SK-N-SH treated with all-trans-retinoic acid at 6 μM for 48 hours (cell line): ENCODE results near the gene KLF15.

Experiments
- ATAC-seq: fragments of 200-7000 bp; cut with Tn5 transposase; 3 replicates; pipeline ENCODE4 v1.9.1; 2020; ENCODE audit warnings: mild to moderate bottlenecking, moderate library complexity
- ARNTL ChIP-seq: fragments of 450-650 bp; formaldehyde crosslinking; IDR thresholded peaks from 2 replicates; pipeline ENCODE4 v1.5.0; 2020; ENCODE audit warnings: low read depth, mild to moderate bottlenecking, moderate library complexity, borderline replicate concordance
- BACH2 ChIP-seq: fragments of 250-450 bp; sonication (Bioruptor Pico); IDR thresholded peaks from 2 replicates; pipeline ENCODE4 v1.9.0; 2021; ENCODE audit warnings: mild to moderate bottlenecking, borderline replicate concordance
- CSDC2 ChIP-seq: fragments of 250-450 bp; sonication (Bioruptor Pico); IDR thresholded peaks from 2 replicates; pipeline ENCODE4 v1.5.0; 2020; ENCODE audit warnings: mild to moderate bottlenecking, moderate library complexity
- GLIS3 ChIP-seq: fragments of 250-450 bp; sonication (Bioruptor Pico); IDR thresholded peaks from 2 replicates; pipeline ENCODE4 v1.5.0; 2020; ENCODE audit warnings: mild to moderate bottlenecking, moderate library complexity
- ISL1 ChIP-seq: fragments of 250-450 bp; sonication (Bioruptor Pico); IDR thresholded peaks from 2 replicates; pipeline ENCODE4 v2.1.2; 2022; ENCODE audit warnings: mild to moderate bottlenecking, moderate library complexity
- OSR1 ChIP-seq: fragments of 250-450 bp; sonication (Bioruptor Pico); IDR thresholded peaks from 2 replicates; pipeline ENCODE4 v1.8.0; 2022; ENCODE audit warnings: moderate library complexity, mild to moderate bottlenecking, inconsistent platforms
- PPARA ChIP-seq: fragments of 250-450 bp; sonication (Bioruptor Pico); IDR thresholded peaks from 2 replicates; pipeline ENCODE4 v1.5.0; 2020; ENCODE audit warnings: mild to moderate bottlenecking, borderline replicate concordance
- RARB ChIP-seq: fragments of 250-450 bp; sonication (Bioruptor Pico); IDR thresholded peaks from 2 replicates; pipeline ENCODE4 v1.8.0; 2021; ENCODE audit warnings: mild to moderate bottlenecking, moderate library complexity
- SNAI2 ChIP-seq: fragments of 250-450 bp; sonication (Bioruptor Pico); IDR thresholded peaks from 2 replicates; pipeline ENCODE4 v1.5.0; 2020; ENCODE audit warnings: mild to moderate bottlenecking, moderate library complexity
- TCF4 ChIP-seq: fragments of 250-450 bp; sonication (Bioruptor Pico); IDR thresholded peaks from 2 replicates; pipeline ENCODE4 v1.8.0; 2021; ENCODE audit warnings: mild to moderate bottlenecking, moderate library complexity, borderline replicate concordance
- TOX ChIP-seq: fragments of 250-450 bp; sonication (Bioruptor Pico); IDR thresholded peaks from 2 replicates; pipeline ENCODE4 v1.8.0; 2021; ENCODE audit warnings: mild to moderate bottlenecking, moderate library complexity, borderline replicate concordance
- ZC3H10 ChIP-seq: fragments of 250-450 bp; sonication (Bioruptor Pico); IDR thresholded peaks from 2 replicates; pipeline ENCODE4 v1.5.1; 2021; ENCODE audit warnings: mild to moderate bottlenecking, moderate library complexity
- ZFP30 ChIP-seq: fragments of 450-650 bp; formaldehyde crosslinking; IDR thresholded peaks from 2 replicates; pipeline ENCODE4 v1.5.0; 2022; ENCODE audit warnings: mild to moderate bottlenecking, moderate library complexity
- ZNF565 ChIP-seq: fragments of 450-650 bp; formaldehyde crosslinking; conservative IDR thresholded peaks from 2 replicates; pipeline ENCODE4 v1.5.0; 2020; ENCODE audit warnings: low read depth, mild to moderate bottlenecking, moderate library complexity
- ZNF70 ChIP-seq: fragments of 450-650 bp; formaldehyde crosslinking; IDR thresholded peaks from 2 replicates; pipeline ENCODE4 v1.5.0; 2020; ENCODE audit warnings: mild to moderate bottlenecking, moderate library complexity
- ZNF8 ChIP-seq: fragments of 450-650 bp; formaldehyde crosslinking; IDR thresholded peaks from 2 replicates; pipeline ENCODE4 v1.5.0; 2020; ENCODE audit warnings: mild to moderate bottlenecking, moderate library complexity
- TF ChIP-seq, protein P1 (sequence below): fragments of 250-450 bp; sonication (Bioruptor Pico); IDR thresholded peaks from 2 replicates; pipeline ENCODE4 v1.5.0; 2020; ENCODE audit warnings: mild to moderate bottlenecking, moderate library complexity
- TF ChIP-seq, protein P2 (sequence below): fragments of 250-450 bp; sonication (Bioruptor Pico); IDR thresholded peaks from 2 replicates; pipeline ENCODE4 v1.5.1; 2020; ENCODE audit warnings: low read depth, mild to moderate bottlenecking, moderate library complexity
- TF ChIP-seq, protein P3 (sequence below): fragments of 250-450 bp; sonication (Bioruptor Pico); IDR thresholded peaks from 2 replicates; pipeline ENCODE4 v1.8.0; 2021; ENCODE audit warnings: low read depth, mild to moderate bottlenecking, moderate library complexity, borderline replicate concordance
- TF ChIP-seq, protein P4 (sequence below): fragments of 250-450 bp; sonication (Bioruptor Pico); IDR thresholded peaks from 2 replicates; pipeline ENCODE4 v1.5.1; 2021; ENCODE audit warnings: mild to moderate bottlenecking, moderate library complexity

Gene KLF15

DNA sequence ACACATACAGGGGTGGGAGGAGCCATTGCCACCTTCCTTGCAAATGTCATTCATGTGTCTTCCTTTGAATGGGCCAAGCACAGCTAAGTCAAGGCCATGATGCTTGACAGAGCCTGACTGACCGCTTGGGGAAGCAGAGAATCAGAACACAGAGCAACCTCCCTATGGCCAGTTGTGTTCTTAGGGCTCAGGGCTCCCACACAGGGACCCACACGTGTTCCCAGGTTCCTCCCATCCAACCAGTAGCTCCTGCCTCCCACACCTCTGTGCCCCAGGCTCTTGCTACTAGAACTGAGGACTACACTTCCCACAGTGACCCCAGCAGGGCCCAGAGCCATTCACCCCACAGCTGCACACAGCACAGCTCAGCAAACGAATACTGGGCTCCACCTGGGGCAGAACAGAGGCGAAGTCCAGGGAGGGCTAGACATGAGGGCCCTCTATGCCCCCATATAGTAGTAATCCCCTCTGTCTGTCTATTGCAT is 42.9 kb downstream of the KLF15 start:
- TF ChIP-seq GLIS3 (CRISPR knock-in tag) (no peak), ISL1 (CRISPR knock-in tag) (no peak), ZFP30 (CRISPR knock-in tag) (no peak), ZNF70 (no peak), ZC3H10 (no peak), RARB (no peak)
- TF ChIP-seq, protein P1, sequence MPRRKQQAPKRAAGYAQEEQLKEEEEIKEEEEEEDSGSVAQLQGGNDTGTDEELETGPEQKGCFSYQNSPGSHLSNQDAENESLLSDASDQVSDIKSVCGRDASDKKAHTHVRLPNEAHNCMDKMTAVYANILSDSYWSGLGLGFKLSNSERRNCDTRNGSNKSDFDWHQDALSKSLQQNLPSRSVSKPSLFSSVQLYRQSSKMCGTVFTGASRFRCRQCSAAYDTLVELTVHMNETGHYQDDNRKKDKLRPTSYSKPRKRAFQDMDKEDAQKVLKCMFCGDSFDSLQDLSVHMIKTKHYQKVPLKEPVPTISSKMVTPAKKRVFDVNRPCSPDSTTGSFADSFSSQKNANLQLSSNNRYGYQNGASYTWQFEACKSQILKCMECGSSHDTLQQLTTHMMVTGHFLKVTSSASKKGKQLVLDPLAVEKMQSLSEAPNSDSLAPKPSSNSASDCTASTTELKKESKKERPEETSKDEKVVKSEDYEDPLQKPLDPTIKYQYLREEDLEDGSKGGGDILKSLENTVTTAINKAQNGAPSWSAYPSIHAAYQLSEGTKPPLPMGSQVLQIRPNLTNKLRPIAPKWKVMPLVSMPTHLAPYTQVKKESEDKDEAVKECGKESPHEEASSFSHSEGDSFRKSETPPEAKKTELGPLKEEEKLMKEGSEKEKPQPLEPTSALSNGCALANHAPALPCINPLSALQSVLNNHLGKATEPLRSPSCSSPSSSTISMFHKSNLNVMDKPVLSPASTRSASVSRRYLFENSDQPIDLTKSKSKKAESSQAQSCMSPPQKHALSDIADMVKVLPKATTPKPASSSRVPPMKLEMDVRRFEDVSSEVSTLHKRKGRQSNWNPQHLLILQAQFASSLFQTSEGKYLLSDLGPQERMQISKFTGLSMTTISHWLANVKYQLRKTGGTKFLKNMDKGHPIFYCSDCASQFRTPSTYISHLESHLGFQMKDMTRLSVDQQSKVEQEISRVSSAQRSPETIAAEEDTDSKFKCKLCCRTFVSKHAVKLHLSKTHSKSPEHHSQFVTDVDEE (CRISPR knock-in tag): no peak
- TF ChIP-seq, protein P2, sequence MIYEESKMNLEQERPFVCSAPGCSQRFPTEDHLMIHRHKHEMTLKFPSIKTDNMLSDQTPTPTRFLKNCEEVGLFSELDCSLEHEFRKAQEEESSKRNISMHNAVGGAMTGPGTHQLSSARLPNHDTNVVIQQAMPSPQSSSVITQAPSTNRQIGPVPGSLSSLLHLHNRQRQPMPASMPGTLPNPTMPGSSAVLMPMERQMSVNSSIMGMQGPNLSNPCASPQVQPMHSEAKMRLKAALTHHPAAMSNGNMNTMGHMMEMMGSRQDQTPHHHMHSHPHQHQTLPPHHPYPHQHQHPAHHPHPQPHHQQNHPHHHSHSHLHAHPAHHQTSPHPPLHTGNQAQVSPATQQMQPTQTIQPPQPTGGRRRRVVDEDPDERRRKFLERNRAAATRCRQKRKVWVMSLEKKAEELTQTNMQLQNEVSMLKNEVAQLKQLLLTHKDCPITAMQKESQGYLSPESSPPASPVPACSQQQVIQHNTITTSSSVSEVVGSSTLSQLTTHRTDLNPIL (CRISPR knock-in tag): no peak
- no peak for ATAC-seq

DNA sequence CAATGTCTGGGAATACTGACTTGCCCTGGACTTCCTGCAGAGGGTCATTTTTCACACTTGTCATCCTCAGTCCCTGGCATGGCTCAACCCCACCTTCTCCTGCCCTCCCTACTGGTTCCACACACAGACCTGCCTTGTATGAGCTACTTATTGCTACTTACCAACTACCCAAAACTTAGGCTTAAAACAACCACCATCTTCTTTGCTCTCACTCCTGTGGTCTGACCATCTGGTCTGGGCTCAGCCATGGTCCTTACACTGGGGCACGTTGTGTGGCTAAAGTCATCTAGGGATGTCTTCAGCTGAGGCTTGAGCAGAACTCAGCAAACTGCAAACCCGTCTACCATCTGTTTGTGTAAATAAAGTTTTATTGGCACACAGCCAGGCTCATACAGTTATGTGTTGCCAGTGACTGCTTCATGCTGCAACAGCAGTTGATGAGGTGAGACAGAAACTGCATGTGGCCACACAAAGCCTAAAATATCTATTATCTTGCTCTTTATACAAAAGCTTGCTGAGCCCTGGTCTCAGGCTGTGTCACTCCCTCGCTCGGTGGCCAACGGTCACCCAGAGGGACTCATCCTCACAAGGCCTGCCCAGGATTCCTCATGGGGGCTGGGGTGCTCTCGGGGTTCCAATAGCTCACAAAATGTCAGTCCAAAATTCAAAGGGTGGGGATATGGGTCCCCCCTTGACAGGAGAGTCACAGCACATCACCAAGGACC is 43.5 kb downstream of the KLF15 start:
- TF ChIP-seq CSDC2 (no peak), GLIS3 (CRISPR knock-in tag) (no peak), ZC3H10 (no peak), ZNF565 (no peak), TOX (CRISPR knock-in tag) (no peak), ZNF8 (CRISPR knock-in tag) (no peak)
- TF ChIP-seq, protein P2 (CRISPR knock-in tag): no peak
- TF ChIP-seq, protein P3, sequence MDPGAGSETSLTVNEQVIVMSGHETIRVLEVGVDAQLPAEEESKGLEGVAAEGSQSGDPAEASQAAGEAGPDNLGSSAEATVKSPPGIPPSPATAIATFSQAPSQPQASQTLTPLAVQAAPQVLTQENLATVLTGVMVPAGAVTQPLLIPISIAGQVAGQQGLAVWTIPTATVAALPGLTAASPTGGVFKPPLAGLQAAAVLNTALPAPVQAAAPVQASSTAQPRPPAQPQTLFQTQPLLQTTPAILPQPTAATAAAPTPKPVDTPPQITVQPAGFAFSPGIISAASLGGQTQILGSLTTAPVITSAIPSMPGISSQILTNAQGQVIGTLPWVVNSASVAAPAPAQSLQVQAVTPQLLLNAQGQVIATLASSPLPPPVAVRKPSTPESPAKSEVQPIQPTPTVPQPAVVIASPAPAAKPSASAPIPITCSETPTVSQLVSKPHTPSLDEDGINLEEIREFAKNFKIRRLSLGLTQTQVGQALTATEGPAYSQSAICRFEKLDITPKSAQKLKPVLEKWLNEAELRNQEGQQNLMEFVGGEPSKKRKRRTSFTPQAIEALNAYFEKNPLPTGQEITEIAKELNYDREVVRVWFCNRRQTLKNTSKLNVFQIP: no peak
- TF ChIP-seq, protein P1 (CRISPR knock-in tag): no peak
- no peak for ATAC-seq

DNA sequence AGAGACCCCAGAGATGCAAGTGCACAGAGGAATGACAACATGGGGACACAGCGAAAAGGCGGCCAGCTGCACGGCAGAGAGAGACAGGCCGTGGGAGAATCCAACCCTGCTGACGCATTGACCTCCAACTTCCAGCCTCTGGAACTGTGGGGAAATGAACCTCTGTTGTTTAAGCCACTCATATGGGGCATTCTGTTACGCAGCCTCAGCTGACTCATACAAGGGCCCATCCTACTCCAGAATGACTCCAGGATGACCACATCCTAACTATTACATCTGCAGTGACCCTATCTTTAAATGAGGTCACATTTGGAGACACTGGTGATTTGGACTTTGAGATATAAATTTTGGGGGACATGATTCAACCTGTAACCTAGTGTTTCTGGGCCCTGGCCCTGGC is 44.0 kb downstream of the KLF15 start:
- TF ChIP-seq BACH2: no peak
- no peak for TF ChIP-seq TCF4 (CRISPR knock-in tag)
- TF ChIP-seq, protein P4, sequence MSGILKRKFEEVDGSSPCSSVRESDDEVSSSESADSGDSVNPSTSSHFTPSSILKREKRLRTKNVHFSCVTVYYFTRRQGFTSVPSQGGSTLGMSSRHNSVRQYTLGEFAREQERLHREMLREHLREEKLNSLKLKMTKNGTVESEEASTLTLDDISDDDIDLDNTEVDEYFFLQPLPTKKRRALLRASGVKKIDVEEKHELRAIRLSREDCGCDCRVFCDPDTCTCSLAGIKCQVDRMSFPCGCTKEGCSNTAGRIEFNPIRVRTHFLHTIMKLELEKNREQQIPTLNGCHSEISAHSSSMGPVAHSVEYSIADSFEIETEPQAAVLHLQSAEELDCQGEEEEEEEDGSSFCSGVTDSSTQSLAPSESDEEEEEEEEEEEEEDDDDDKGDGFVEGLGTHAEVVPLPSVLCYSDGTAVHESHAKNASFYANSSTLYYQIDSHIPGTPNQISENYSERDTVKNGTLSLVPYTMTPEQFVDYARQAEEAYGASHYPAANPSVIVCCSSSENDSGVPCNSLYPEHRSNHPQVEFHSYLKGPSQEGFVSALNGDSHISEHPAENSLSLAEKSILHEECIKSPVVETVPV: no peak
- no peak for TF ChIP-seq ZNF565
- no peak for TF ChIP-seq SNAI2 (CRISPR knock-in tag)
- TF ChIP-seq ARNTL (CRISPR knock-in tag): no peak
- no peak for TF ChIP-seq ZFP30 (CRISPR knock-in tag)
- no peak for TF ChIP-seq TOX (CRISPR knock-in tag)
- no peak for TF ChIP-seq OSR1 (CRISPR knock-in tag)
- TF ChIP-seq ZNF70: no peak
- TF ChIP-seq CSDC2: no peak
- no peak for TF ChIP-seq PPARA (CRISPR knock-in tag)
- TF ChIP-seq, all 23 proteins: peak for 0
- ATAC-seq: no peak
